T-helper 9 cell (primary cell): ENCODE data around the gene SPI1.
A peak's percentile ranks its signal among the peaks of the same experiment; 100 is the strongest.

Experiments
- DNase-seq: peaks from one replicate; pipeline ENCODE4 v3.0.0-alpha.2; 2020
- total RNA-seq, 2 donors: gene quantifications; one replicate each; lab custom pipeline; 2026; lab: John Stamatoyannopoulos, UW

SPI1 gene
- 0 reads per million in 2 donors for total RNA-seq

GRCh38 chr11:47378010-47378835 is at the start of gene SPI1:
TSS of gene SPI1 (minus strand) at chr11:47378547. CDS start at chr11:47378353, 194 bp downstream.
- no peak for DNase-seq

DNA sequence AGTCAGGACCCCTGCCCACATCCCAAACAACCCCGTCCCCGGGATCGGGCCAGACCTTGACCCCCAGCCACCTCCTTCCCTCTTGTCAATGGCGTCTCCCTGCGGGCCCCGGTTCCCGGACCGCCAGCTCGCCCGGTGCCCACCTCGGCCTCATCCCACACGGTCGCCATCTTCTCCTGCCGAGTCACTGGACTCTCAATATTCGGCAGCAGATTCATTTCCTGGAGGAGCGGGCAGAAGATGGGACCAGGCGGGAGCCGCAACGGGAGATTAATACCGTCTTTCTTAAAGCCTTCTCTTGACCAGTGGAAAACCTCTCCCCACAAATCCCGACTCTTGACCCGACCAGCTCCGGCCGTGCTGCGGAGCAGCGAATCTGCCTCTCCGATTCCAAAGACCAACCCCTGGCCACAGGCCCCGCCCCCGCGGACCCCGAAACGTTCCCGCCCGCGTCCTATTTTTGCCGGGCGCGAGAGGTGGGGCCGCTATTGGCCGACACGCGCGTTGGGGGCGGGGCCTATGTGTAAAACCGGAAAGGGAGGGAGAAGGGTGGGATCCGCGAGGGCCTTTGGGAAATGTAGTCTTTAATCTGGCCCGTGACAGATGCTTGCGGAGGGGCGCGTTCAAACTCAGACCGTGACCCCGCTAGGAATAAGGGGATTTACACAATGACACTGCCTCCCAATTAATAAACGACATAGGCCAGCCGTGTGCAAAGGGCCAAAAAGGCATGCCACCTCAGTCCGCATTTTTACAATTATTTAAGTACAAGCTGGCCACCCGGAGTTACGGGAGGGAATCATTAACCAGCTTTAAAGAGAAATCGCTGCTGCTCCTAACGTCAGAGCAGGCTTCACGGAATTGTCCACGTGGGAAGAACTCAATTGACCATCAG is 48.0 kb upstream of the SPI1 start, which contains the start of gene PSMC3:
PSMC3 (minus strand) TSS at position 378 of the 895 bp plus-strand sequence; CDS start at position 218, 160 bp downstream.
- peak; percentile 98 for DNase-seq

DNA sequence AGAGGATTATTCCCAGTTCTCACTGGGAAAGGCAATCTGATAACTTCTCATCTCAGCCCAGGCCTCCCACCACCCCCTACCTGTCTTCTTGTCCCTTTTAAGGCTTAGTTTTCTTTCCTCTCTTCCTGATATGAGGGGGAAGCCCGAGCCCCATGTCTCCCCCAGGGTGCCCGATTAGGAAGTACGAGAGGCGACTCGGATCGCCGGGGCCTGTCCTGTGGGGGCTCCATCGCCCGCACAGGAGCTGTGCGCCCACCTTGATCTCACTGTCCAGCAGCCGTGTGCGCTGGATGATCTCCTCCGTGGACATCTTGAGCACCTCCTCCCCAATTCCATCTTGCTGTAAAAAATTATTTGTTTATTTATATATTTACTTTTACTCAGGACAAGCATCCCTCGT is 47.3 kb upstream of the SPI1 start:
- no peak for DNase-seq

DNA sequence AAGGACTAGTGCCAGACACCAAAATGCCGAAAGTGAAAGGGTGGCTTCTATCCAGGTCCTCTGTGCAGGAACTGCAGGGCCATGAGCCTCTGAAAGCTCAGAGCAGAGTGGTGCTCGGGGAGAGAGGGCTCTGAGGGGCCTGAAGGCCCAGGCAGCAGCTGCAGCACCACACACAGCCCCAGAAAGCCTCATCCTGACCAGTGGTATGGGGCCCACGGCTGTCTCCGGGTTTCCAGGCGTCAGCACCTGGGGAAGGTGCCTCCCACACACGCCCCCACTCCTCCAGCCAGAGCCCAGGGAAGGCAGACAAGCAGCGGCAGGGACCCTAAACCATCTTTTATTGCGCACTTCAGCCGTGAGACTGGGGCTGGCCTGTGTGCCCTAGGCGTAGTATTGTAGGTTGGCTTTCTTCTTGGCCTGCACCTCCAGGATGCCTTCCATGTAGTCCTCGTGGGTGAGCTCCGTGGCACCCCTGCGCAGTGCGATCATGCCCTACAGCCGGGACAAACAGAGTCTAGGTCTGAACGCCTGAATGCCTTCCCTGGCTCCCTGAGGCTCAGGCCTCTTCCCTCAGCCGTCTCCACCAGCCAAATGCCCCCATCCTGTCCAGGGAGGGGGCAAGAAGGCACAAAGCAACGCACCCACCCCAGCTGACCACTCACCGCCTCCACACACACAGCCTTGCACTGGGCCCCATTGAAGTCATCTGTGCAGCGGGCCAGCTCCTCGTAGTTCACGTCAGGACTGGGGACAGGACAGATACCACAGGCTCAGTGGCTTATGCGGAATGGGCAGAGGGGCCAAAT is 40.3 kb upstream of the SPI1 start:
- DNase-seq = no peak

GRCh38 chr11:47417712-47418111 is 39.4 kb upstream of the SPI1 start:
- DNase-seq = no peak

DNA sequence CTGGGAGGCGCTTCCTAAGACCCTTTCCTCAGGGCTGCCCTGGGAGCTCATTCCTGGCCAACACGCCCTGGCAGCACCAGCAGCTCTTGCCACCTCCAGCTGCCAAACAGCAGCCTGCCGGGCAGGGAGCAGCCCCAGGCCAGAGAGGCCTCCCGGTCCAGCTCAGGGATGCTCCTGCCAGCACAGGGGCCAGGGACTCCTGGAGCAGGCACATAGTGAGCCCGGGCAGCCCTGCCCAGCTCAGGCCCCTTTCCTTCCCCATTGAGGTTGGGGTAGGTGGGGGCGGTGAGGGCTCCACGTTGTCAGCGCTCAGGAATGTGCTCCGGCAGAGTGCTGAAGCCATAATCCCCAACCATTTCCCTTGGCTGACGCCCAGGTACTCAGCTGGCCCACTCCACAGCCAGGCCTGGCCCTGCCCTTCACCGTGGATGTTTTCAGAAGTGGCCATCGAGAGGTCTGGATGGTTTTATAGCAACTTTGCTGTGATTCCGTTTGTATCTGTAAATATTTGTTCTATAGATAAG is 37.7 kb upstream of the SPI1 start:
- DNase-seq = no peak

GRCh38 chr11:47415091-47415854 is 36.9 kb upstream of the SPI1 start:
- no peak for DNase-seq

- no peak for DNase-seq
Measured at GRCh38 chr11:47414685-47415070, 36.3 kb upstream of the SPI1 start.

DNA sequence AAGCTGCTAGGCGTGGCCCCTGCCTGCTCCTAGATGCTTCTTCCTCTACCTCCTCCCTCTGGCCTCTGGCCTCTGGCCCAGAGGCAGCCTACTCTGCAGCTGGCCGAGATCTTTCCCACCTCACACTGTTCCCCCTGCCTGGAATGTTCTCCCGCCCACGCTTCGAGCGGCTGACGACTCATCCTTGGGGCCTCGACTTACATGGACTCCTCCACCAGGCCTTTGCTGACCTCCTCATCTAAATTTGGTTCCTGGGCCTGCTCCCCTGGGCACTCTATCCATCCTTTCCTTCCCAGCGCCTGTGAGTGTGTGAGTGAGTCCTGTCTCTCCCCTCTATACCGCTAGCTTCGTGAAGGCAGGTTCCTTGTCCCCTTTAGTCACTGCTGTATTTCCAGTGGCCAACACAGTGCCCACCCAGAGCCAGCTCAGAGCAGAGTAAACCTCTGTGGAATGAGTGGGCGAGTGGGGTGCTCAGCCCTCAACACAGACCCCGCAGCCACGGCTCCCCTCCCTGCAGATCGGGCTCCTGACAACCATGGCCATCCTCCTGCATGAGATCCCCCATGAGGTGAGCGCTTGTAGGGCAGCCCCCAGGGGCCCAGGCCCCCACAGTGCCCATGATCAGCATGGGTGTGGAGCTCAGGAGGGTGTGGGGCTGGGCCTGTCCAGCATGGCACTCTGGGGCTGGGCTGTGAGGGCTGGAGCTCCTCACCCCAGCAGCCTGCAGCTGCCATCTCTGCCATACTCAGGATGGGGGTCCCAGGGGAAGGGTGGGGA is 35.7 kb upstream of the SPI1 start:
- DNase-seq = no peak

GRCh38 chr11:47413351-47413750 is 35.0 kb upstream of the SPI1 start:
- no peak for DNase-seq

DNA sequence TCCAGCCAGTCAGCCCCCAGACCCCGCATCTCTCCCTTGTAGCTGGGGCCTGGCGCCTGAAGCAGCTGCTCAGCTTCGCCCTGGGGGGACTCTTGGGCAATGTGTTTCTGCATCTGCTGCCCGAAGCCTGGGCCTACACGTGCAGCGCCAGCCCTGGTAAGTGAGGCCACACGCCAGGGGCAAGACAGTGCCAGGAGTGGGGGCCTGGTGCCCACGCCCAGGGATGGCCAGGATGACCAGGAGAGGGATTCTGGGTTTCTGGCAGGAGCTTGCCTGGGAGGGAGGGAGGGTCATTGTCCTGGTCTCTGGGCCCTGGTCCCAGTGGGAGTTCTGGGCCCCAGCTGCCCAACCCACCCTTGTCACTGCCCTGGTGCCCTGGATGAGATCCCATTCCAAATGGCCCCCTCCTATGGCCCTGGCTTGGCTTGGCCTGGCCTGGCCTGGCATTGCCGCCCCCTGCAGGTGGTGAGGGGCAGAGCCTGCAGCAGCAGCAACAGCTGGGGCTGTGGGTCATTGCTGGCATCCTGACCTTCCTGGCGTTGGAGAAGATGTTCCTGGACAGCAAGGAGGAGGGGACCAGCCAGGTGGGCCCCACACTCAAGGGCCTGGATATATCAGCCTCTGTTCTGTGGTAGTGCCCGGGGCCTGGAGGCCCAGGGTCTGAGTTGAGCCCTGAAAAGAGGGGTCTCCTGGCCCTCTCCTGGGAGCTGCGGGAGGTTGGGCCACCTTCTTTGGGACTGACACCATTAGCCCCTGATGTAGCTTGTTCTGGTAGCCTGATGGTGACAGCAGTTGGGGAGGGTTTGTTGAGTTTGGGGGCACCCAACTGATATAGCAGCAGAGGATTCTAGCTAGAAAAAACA is 33.8 kb upstream of the SPI1 start:
- DNase-seq = peak; percentile 48

GRCh38 chr11:47410370-47411264 is 32.3 kb upstream of the SPI1 start:
- DNase-seq = no peak

DNA sequence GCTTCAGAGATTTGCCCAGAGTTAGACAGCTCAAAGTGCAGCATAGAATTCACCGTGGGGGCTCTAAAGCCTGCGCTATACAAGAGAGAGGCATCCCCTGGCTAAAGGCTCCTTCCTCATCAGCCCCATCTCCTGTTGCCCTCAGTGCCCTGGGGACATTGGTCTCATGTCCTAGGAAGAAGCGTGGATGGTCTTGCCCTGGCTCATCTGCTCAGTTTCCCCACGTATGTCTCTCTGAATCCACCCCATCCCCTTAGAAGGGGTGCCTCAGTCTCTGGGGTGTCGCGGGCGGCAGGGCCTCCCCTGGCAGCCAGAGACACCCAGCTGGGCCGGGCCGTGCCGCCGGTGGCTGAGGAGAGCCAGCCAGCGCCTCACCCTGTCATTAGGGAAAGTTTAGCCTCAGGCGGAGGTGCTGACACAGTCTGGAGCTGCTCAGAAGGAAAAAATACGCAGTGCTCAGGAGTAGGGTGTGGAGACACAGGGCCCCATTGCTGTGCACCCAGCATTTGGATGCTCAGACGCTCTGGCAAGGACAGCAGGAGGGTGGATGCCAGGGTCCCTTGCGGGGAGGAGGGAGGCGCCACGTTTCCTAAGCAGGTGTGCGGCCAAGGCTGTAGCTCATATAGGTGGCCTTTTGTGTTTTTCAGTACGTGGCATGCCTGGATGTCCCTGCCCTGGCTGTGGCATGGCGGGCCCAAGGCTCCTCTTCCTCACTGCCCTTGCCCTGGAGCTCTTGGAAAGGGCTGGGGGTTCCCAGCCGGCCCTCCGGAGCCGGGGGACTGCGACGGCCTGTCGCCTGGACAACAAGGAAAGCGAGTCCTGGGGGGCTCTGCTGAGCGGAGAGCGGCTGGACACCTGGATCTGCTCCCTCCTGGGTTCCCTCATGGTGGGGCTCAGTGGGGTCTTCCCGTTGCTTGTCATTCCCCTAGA is 31.4 kb upstream of the SPI1 start:
- DNase-seq = no peak

GRCh38 chr11:47408598-47409439 is 30.5 kb upstream of the SPI1 start:
- no peak for DNase-seq

DNA sequence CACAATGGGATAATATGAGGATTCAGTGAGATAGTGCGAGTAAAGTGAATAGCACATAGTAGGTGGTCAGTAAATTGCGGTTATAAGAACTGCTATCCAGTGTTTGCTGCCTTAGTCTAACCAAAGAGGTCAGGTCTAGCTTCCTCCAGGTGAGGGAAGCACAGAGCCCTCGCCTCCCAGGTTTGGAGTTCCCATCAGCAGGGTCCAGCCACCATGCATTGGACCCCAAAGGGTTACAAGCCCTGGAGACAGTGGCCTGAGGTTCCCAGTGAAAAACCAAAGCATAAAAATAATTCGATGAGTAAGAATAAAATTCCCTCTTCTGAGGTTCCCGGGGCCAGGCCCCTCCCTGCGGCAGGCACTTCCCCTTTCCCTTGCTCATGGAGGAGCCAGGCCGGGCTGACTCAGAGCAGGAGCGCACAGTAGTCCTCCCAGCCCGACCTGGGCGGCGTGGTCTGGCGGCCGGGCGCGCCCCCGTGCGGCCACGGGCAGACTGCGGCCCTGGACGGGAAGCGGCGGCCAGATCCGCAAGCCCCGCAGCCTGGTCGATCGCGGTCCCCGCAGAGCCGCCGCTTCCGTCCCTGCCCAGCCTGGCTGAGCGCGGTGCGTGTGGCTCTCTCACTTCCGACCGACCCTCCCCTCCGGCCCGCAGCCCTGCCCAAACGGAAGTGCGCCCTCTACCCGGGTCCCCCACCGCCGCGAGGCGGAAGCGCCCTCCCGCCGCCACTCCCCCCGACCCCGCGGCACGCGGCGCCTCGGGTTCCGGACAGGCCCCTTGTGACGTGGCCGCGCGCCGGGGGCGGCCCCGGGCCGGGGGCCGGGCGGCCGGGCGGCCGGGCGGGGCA is 29.6 kb upstream of the SPI1 start, which contains the start of gene SLC39A13:
SLC39A13 (plus strand) TSS at position 845 of the 845 bp plus-strand sequence. CDS start 1,505 bp downstream, outside the sequence.
- DNase-seq = peak; percentile 85
